Urinary bladder (tissue), 4 donors: ENCODE data around the gene PCDH1. TPM values are rescaled to one million over a fixed set of nuclear protein-coding genes. Genes with fewer than 3 reads are reported as not detected.
A peak's percentile ranks its signal among the peaks of the same experiment; 100 is the strongest.

Experiments
- DNase-seq: peaks from one replicate; pipeline ENCODE4 v3.0.0-alpha.2; 2015; ENCODE audit errors: extremely low spot score
- H3K27ac ChIP-seq: one replicate; pipeline ENCODE4 v1.5.1; 2013; ENCODE audit warnings: low read depth, mild to moderate bottlenecking, moderate library complexity
- H3K36me3 ChIP-seq: one replicate; pipeline ENCODE4 v1.6.1; 2013; ENCODE audit warnings: mild to moderate bottlenecking, moderate library complexity; ENCODE audit not compliant: insufficient read depth
- H3K4me1 ChIP-seq: one replicate; pipeline ENCODE4 v1.6.1; 2013; ENCODE audit warnings: mild to moderate bottlenecking, moderate library complexity; ENCODE audit not compliant: insufficient read depth
- H3K4me3 ChIP-seq: one replicate; pipeline ENCODE4 v1.5.1; 2013; ENCODE audit warnings: low read depth, low read length
- WGBS: extraction: QIAGEN DNeasy Blood & Tissue Kit; methylation state at CpG from one replicate; pipeline ENCODE4 v1.1.7; 2013; 5-methylcytosine and 5-hydroxymethylcytosine counted together
- polyA plus RNA-seq: library from polyadenylated mRNA; stranded (reverse); fragments of 200-250 nt; gene quantifications from one replicate; pipeline ENCODE4 v1.2.3, GENCODE V29; 2013
- total RNA-seq: library from RNA; depleted of rRNA; stranded (reverse); fragments of >200 nt; gene quantifications from one replicate; pipeline ENCODE4 v1.2.3, GENCODE V29; 2014
- donor health status: healthy with polysubstance abuse.
- donor health status: healthy.

The PCDH1 gene
- total and polyA plus RNA-seq, 2 donors: 21.1 to 22.5 TPM

- 15% methylated on average over 10 of the region's 10 CpGs for WGBS
- peak overlapping the region; percentile 68 for H3K4me3 ChIP-seq
- no peak for DNase-seq
- H3K4me1 ChIP-seq: no peaks in the 10 kb centered on the region
- peak overlapping the region; percentile 62 for H3K27ac ChIP-seq
- no peaks in the 10 kb centered on the region for H3K36me3 ChIP-seq
Measured at GRCh38 chr5:141850786-141851185, 27.4 kb downstream of the PCDH1 start.

DNA sequence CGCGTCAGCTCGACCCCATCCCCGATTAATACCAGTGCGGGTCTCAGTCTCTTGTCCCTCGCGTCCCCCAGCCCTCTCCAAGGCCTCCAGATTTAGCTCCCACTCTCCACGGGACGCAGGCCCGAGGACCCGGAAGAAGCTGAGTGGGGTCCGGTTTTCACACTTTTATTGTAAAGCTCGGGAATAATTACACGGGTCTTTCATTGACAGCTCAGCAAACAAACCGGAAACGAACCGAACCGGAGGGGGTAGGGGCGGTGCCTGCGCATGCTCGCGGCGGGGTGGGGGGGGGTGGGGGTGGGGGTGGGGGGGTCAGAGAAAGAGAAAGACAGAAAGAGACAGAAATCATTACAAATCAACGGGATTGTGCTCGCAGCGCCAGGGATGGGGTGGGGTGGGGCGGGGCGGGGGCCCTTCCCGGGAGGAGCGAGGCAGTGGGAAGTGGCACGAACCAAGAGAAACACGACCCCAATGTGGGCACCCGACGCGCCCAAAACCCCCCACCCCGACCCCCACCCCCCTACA lies 27.9 kb downstream of the PCDH1 start:
- Histone ChIP-seq H3K4me1 (no peaks in the 10 kb centered on the region), H3K4me3 (peak overlapping the region; percentile 68), H3K36me3 (no peaks in the 10 kb centered on the region), H3K27ac (peak overlapping the region; percentile 94)
- DNase-seq: no peak
- WGBS: under 1% methylated on average over 36 of the region's 36 CpGs

DNA sequence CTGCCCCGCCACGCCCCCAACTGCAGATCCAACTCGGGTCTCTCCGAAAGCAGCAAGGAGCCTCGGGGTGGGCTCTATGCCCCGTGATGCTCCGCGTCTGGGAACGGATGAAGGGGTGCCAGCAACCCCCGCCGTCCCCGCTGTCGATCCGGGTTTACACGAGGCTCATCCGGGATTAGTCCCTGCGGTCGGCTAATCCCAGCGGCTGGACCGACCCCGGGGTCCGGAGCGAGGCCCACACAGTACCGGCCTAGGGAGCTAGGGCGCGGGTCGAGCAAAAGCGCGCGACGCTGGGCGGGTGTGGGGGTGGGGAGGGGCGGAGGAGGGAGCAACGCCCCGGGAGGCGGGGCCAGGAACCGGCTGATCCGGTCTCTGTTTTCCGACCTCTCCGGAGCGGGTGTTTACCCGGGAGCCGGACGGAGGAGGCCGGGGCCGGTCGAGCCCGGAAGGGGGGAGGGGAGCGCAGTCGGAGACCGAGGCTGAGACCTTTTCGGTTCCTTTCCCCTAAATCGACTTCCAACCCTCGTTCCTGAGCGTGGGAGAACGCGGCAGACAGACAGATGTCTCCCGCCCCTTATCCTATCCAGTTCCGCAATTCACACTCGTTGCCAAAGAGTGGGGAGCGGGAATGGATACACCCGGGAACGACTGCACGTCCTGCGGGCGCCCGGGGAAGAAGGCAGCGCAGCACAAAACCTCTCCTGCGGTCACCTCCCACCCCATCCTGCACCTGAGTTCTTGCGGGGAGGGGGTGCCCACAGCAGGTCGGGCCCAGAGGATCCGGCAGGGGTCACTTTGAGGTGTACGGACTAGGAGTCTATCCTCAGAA lies 28.6 kb downstream of the PCDH1 start:
- H3K27ac ChIP-seq: peak overlapping the region; percentile 94
- DNase-seq: peak; percentile 74
- peak overlapping the region; percentile 68 for H3K4me3 ChIP-seq
- no peaks in the 10 kb centered on the region for H3K4me1 ChIP-seq
- H3K36me3 ChIP-seq: no peaks in the 10 kb centered on the region
- under 1% methylated on average over 73 of the region's 73 CpGs for WGBS

GRCh38 chr5:141848744-141849414 lies 29.3 kb downstream of the PCDH1 start:
- no peaks in the 10 kb centered on the region for H3K4me1 ChIP-seq
- 16% methylated on average over 19 of the region's 19 CpGs for WGBS
- no peak for DNase-seq
- no peaks in the 10 kb centered on the region for H3K36me3 ChIP-seq
- peak overlapping the region; percentile 68 for H3K4me3 ChIP-seq
- peak overlapping the region; percentile 86 for H3K27ac ChIP-seq

GRCh38 chr5:141846031-141846430 lies 32.2 kb downstream of the PCDH1 start:
- no peaks in the 10 kb centered on the region for H3K36me3 ChIP-seq
- H3K4me3 ChIP-seq: no peak overlapping the region
- no peak overlapping the region for H3K27ac ChIP-seq
- WGBS: 33% methylated on average over 10 of the region's 10 CpGs
- peak; percentile 53 for DNase-seq
- H3K4me1 ChIP-seq: peaks cover 2% of the 10 kb centered on the region

- 30% methylated on average over 7 of the region's 7 CpGs for WGBS
- no peaks in the 10 kb centered on the region for H3K36me3 ChIP-seq
- peaks cover 2% of the 10 kb centered on the region for H3K4me1 ChIP-seq
- DNase-seq: no peak
- H3K4me3 ChIP-seq: no peak overlapping the region
- H3K27ac ChIP-seq: no peak overlapping the region
Measured at GRCh38 chr5:141845371-141845851, 32.8 kb downstream of the PCDH1 start.

DNA sequence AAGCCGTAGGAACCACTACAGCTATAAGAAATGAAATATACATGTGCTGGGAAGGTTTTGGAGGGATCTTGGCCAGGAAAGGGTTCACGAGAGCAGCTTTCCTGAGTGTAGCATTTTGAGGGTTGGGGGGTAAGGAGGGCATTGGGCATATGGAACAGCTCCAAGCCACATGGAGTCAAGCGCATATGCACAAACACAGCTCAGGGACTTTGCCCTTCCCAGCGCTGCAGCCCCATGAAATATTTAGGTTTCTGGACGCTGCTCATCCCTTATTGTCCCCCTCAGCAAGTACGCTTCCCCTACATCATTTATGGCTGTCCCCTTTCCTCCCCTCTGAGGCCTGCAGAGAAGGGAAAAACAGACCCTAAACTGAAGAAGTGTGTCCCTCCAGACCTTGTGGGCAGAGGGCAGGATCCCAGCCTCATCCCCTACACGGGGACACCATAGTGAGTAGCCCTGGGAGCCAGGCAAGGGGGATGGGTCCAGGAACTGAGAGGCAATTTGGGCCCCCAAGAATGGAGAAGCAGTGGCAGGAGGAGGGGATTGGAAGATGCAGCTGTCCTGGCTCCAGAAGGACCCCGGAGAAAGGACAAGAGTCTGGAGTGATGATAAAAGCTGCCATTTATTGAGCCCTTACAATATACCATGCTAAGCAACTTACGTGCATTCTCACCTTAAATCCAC lies 33.7 kb downstream of the PCDH1 start:
- Histone ChIP-seq H3K4me3 (no peak overlapping the region), H3K36me3 (no peaks in the 10 kb centered on the region), H3K4me1 (peaks cover 2% of the 10 kb centered on the region), H3K27ac (no peak overlapping the region)
- no peak for DNase-seq
- WGBS: 58% methylated on average over 9 of the region's 9 CpGs

DNA sequence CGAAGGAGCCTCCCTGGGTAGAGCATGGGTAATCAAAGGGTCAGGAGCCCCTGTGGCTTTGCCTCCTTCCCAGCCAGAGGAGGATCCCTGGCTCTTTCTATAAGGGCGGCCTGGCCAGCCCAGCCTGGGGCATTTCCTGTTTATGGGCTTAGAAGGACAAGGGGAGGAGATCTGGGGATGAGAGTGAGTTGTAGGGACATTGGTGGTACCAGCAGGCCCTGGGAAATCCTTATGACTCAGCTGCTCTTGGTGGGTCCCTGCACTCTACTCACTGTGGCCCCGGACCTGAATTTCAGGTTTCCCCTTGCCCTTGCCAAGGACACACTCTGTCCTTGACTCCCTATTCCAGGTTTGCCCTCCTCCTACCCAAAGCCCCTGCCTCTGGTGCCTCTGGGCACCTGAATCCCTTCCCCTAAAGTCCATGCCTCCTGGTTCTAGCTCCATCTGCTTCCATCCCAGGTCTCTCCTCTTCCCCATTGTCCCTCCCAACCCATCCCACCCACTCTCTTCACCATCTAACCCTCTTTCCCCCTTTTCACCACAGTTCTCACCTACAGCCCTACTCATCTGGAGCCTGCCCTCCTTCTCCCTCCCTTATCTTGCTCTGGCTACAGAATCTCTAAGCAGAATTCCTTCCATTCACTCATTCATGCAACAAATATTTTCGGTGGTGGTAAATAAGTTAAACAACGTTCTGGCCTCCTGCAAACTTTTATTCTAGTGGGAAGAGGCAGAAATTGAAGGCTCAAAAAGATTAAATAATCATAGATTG lies 34.9 kb downstream of the PCDH1 start:
- H3K36me3 ChIP-seq: no peaks in the 10 kb centered on the region
- 31% methylated on average over 5 of the region's 5 CpGs for WGBS

GRCh38 chr5:141841378-141842180 lies 36.6 kb downstream of the PCDH1 start:
- Histone ChIP-seq H3K36me3 (no peaks in the 10 kb centered on the region), H3K4me1 (peaks cover 2% of the 10 kb centered on the region), H3K27ac (peak overlapping the region; percentile 1), H3K4me3 (no peak overlapping the region)
- DNase-seq: no peak
- WGBS: 32% methylated on average over 14 of the region's 14 CpGs

More for the DNA sequence above, 34.9 kb downstream of the PCDH1 start:
- DNase-seq: no peak
- Histone ChIP-seq H3K27ac (no peak overlapping the region), H3K4me3 (no peak overlapping the region), H3K4me1 (peaks cover 2% of the 10 kb centered on the region)

GRCh38 chr5:141840826-141841360 lies 37.3 kb downstream of the PCDH1 start:
- Histone ChIP-seq H3K4me3 (no peak overlapping the region), H3K27ac (no peak overlapping the region), H3K4me1 (peaks cover 2% of the 10 kb centered on the region), H3K36me3 (no peaks in the 10 kb centered on the region)
- WGBS: 60% methylated on average over 6 of the region's 6 CpGs
- no peak for DNase-seq

DNA sequence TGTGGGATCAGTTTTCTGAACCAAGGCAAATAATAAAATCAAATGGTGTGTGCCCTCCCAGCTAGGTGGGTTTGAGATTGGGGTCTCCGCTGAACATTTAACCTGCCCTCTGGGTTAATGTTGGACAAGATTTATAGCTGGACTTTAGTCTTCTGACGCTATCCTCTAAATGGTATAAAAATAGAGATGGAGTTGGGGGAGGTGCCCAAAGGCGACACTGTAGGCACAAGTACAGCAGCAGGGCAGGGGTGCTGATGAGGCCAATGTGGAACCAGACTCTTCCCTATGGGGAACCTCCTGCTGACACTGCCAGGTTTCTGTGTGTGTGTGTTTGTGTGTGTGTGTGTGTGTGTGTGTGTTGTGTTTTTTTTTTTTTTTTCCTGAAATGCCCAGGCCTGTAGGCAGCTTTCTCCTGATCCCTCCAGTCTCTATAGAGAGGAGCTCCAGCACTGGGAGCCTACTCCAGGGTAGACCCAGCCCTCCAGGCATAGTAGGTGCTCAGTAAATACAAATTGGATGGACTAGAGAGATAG lies 37.9 kb downstream of the PCDH1 start:
- DNase-seq: no peak
- Histone ChIP-seq H3K4me1 (peaks cover 2% of the 10 kb centered on the region), H3K4me3 (no peak overlapping the region), H3K27ac (no peak overlapping the region), H3K36me3 (no peaks in the 10 kb centered on the region)
- 53% methylated on average over 3 of the region's 3 CpGs for WGBS

DNA sequence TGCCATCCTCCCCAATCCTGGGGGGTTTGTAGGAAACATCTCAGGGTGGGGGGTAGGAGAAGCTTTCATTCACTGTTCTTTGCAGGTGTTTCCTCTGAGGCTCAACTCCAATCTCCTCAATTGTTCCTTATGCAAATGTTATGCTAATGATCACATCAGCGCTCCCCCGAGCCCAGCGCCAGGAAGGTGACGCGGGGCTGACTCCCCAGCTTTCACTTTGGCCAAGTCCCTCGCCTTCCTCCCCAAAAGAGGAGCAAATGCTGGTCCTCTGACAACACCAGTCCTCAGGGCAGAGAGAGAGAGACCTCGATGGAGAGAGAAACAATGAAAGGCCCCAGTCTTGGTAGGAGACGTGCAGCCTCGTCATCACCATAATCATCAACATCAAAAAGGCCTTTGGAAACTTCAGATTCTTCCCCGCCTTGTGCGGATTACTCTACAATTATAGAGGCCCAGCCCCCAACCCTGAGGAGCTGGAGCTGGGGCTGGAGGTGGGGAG lies 39.1 kb downstream of the PCDH1 start:
- Histone ChIP-seq H3K36me3 (no peaks in the 10 kb centered on the region), H3K4me1 (peaks cover 2% of the 10 kb centered on the region), H3K27ac (no peak overlapping the region), H3K4me3 (no peak overlapping the region)
- DNase-seq: no peak
- WGBS: 28% methylated on average over 11 of the region's 11 CpGs
